K562 (cell line): ENCODE results near the gene CDH18.

Experiments
- ERF ChIP-seq: fragments of 450-650 bp; formaldehyde crosslinking; IDR thresholded peaks from 2 replicates; pipeline ENCODE4 v1.4.0; 2020; ENCODE audit warnings: mild to moderate bottlenecking, mixed read lengths
- PHB ChIP-seq: fragments of 250-450 bp; sonication (Bioruptor Pico); IDR thresholded peaks from 2 replicates; pipeline ENCODE4 v1.5.0; 2021
- PTBP1 ChIP-seq: fragments of 200-400 bp; formaldehyde crosslinking; IDR thresholded peaks from 2 replicates; pipeline ENCODE4 v1.6.1; 2017; ENCODE audit warnings: low read depth, low read length
- SMC3 ChIP-seq: conservative IDR thresholded peaks from 2 replicates; pipeline ENCODE4 v1.6.1; 2011; ENCODE audit warnings: low read depth, low read length, improper control_type of control experiment; ENCODE audit not compliant: insufficient read depth

DNA sequence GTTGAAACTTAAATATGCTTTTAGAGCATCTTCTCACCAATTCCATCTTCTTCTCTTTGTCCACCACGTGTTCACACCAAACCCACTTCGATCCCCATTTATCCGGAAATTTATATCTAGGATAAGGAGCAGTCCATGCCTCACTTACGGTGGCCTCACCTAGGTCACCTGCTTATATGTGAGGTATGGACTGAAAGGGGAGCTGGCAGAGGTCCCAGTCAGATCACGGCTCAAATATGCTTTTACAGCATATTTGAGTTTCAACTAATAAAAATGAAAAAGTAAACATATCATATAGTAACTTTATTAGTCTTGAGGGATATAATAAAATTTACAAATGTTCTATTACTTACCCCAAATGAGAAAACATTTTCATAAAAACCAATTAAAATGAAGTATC, 508.4 kb downstream of the CDH18 start:
- no peak for TF ChIP-seq PHB (CRISPR knock-in tag)
- no peak for TF ChIP-seq ERF (CRISPR knock-in tag)
- no peak for TF ChIP-seq SMC3
- TF ChIP-seq PTBP1, result no peak
